ENCODE results near the gene CFAP57. TPM values are rescaled to one million over a fixed set of nuclear protein-coding genes. Genes with fewer than 3 reads are reported as not detected.
"Not testable (repeated sequence)": the region's sequence is repeated elsewhere in the genome, so short reads cannot be mapped to it uniquely, and the experiment has no call there.

Gene CFAP57
- total RNA-seq, 1 donor from 2014 or later = 0.17 TPM

DNA sequence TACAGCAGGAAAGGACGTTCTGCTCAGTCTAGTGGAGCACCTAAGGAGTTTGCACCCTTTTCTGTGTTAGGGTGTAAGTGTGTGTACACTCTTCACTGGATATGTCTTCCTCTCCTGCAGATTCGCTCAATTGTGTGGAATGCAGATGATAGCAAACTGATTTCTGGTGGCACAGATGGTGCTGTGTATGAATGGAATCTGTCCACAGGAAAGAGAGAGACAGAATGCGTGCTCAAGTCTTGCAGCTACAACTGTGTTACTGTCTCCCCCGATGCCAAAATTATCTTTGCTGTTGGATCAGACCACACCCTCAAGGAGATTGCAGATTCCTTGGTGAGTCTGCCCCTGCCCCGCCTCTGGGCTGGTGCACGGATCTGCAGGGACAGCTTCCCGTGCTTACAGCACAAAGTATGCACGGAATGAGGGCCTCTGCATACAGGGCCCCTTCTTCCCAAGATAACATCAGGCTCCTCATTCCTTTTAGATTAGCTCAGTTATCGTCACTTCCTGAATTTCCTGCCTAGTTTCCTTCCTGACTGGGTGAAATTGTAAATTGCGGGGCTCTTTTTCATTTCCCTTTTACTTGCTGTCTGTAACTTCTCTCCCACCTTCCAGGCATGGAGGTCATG lies 34.6 kb downstream of the CFAP57 start:
- intact Hi-C loops (cut with DNase I) = no loop called here
- H3K27me3 ChIP-seq = no peaks in the 10 kb centered on the region
- TF ChIP-seq, protein P1, sequence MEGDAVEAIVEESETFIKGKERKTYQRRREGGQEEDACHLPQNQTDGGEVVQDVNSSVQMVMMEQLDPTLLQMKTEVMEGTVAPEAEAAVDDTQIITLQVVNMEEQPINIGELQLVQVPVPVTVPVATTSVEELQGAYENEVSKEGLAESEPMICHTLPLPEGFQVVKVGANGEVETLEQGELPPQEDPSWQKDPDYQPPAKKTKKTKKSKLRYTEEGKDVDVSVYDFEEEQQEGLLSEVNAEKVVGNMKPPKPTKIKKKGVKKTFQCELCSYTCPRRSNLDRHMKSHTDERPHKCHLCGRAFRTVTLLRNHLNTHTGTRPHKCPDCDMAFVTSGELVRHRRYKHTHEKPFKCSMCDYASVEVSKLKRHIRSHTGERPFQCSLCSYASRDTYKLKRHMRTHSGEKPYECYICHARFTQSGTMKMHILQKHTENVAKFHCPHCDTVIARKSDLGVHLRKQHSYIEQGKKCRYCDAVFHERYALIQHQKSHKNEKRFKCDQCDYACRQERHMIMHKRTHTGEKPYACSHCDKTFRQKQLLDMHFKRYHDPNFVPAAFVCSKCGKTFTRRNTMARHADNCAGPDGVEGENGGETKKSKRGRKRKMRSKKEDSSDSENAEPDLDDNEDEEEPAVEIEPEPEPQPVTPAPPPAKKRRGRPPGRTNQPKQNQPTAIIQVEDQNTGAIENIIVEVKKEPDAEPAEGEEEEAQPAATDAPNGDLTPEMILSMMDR (IDR thresholded peaks at IDR 0.05) = no peak
- peak overlapping the region; percentile 70 for H3K27ac ChIP-seq
- no peaks in the 10 kb centered on the region for H3K9me3 ChIP-seq
- ATAC-seq (peak; percentile 97), DNase-seq (peak; percentile 72)
- no peaks in the 10 kb centered on the region for H3K36me3 ChIP-seq
- H3K4me1 ChIP-seq = peaks cover 19% of the 10 kb centered on the region
- H3K4me3 ChIP-seq = peak overlapping the region; percentile 8

DNA sequence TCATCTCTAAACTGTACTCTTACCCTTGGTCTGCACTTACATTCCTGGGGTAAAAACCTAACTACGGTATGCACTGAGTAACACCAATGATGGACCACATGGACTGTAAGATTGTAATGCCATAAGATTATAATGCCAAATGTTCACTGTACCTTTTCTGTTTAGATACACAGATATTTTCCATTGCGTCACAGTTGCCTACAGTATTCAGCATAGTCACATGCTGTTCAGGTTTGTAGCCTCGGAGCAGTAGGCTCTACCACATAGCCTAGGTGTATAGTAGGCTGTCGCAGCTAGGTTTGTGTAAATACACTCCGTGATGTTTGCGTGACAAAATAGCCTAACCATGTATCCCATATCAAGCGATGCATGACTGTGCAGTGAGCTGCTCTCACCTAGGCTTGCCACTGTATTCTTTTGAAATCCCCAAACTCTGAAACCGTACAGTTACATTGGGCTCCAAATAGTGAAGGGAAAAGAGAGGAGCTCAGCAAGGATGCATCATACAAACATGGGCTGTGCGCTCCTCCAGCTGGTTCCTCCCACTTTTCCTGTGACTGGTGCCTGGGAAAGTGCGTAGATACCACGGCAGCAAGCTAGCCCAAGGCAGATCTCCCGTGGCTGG lies 35.2 kb downstream of the CFAP57 start:
- intact Hi-C loops (cut with DNase I) = no loop called here
- TF ChIP-seq, protein P1 (IDR thresholded peaks at IDR 0.05) = no peak
- ATAC-seq (peak; percentile 12), DNase-seq (no peak)
- H3K27ac ChIP-seq = peak overlapping the region; percentile 70
- no peaks in the 10 kb centered on the region for H3K27me3 ChIP-seq
- H3K4me3 ChIP-seq = peak overlapping the region; percentile 8
- H3K36me3 ChIP-seq = no peaks in the 10 kb centered on the region
- H3K4me1 ChIP-seq = peaks cover 19% of the 10 kb centered on the region
- H3K9me3 ChIP-seq = no peaks in the 10 kb centered on the region

DNA sequence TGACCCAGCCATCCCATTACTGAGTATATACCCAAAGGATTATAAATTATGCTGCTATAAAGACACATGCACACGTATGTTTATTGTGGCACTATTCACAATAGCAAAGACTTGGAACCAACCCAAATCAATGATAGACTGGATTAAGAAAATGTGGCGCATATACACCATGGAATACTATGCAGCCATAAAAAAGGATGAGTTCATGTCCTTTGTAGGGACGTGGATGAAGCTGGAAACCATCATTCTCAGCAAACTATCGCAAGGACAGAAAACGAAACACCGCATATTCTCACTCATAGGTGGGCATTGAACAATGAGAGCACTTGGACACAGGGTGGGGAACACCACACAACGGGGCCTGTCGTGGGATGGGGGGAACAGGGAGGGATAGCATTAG lies 36.1 kb downstream of the CFAP57 start:
- ATAC-seq; H3K9me3 ChIP-seq; H3K4me3 ChIP-seq; intact Hi-C loops (cut with DNase I); H3K27ac ChIP-seq; DNase-seq; H3K27me3 ChIP-seq; H3K36me3 ChIP-seq: not testable (repeated sequence)
- H3K4me1 ChIP-seq = peaks cover 19% of the 10 kb centered on the region

DNA sequence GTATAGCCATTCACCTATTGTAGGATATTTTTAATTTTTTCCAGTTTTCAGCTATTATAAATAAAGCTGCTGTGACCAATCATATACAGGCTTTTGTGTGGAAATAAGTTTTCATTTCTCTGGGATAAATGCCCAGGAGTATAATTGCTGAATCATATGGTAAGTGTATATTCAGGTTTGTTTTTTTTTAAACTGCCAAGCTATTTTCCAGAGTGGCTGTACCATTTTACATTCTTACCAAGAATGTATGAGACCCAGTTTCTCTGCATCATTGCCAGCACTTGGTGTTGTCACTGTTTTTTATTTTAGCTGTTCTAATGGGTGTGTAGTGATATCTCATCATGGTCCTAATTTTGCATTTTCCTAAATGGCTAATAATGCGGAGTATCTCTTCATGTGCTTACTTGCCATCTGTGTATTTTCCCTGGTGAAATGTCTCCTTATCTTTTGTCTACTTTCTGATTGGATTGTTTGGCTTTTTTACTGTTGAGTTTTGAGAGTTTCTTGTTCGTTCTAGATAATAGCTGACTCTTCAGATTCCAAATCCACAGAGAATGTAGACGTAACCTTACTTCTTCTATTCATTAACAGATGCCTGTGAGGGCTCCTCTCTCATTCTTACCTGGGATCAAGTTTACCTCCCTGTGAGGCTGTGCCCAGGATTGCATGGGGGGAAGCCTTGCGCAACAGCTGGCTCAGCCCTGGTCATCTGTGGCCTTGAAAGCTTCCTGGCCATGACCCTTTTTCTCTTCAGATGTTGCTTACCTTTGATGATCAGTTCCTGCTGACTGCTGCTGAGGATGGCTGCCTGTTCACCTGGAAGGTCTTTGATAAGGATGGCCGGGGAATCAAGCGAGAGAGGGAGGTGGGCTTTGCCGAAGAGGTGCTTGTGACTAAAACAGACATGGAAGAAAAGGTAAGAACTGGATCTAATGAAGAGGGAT lies 42.6 kb downstream of the CFAP57 start:
- no peak for ATAC-seq
- TF ChIP-seq, protein P1 (IDR thresholded peaks at IDR 0.05) = no peak
- Histone ChIP-seq H3K27me3 (no peaks in the 10 kb centered on the region), H3K27ac (no peak overlapping the region), H3K4me1 (no peaks in the 10 kb centered on the region), H3K36me3 (no peaks in the 10 kb centered on the region), H3K9me3 (no peaks in the 10 kb centered on the region), H3K4me3 (no peak overlapping the region)
- no peak for DNase-seq
- intact Hi-C loops (cut with DNase I) = no loop called here

DNA sequence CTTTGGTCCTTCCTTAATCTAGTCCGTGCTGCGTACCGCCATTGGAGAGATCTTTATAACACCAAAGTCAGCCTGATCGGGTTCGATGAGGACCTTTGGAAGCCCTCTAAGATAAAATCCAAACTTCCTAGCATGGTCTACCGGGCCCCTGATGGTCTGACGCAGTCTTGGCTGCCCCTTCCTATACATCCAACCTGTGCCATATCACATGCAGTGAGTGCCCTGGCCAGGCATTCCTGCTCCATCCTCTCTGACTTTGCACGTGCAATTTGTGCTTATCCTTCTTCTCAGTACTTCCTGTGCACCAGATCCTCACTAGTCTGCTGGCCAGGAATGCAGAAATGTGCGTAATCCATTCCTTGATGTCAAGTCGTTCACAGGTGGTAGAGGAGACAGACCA lies 45.6 kb downstream of the CFAP57 start:
- no peak for ATAC-seq

More for the DNA sequence above, 45.6 kb downstream of the CFAP57 start:
- intact Hi-C loops (cut with DNase I) = no loop called here
- Histone ChIP-seq H3K4me1 (no peaks in the 10 kb centered on the region), H3K4me3 (no peak overlapping the region), H3K27ac (no peak overlapping the region), H3K27me3 (no peaks in the 10 kb centered on the region), H3K36me3 (no peaks in the 10 kb centered on the region), H3K9me3 (no peaks in the 10 kb centered on the region)
- DNase-seq = no peak
- TF ChIP-seq, protein P1 (IDR thresholded peaks at IDR 0.05) = no peak

All from upper lobe of right lung (tissue), 1 donor.